AG10803 (cell line): ENCODE data around the gene SIMC1.
"Not testable (repeated sequence)": the region's sequence is repeated elsewhere in the genome, so short reads cannot be mapped to it uniquely, and the experiment has no call there.

Source experiments
- DNase-seq: peaks from one replicate; pipeline ENCODE4 v3.0.0; 2010; ENCODE audit warnings: low read depth
- H3K4me3 ChIP-seq: 2 replicates; pipeline ENCODE4 v1.5.1; 2011; ENCODE audit warnings: mild to moderate bottlenecking, low read length, control low read depth
- CTCF ChIP-seq: conservative IDR thresholded peaks from 2 replicates; pipeline ENCODE4 v1.5.1; 2011; ENCODE audit warnings: mild to moderate bottlenecking, low read length, control low read depth, inconsistent platforms

The SIMC1 gene

GRCh38 chr5:176237971-176238644 is at the start of gene SIMC1:
SIMC1 (plus strand) TSS chr5:176238424; CDS start chr5:176238509, 85 bp downstream.
- not testable (repeated sequence) for DNase-seq
- H3K4me3 ChIP-seq = peak within 1 kb of the TSS; percentile 46

GRCh38 chr5:176188506-176189193 is 49.6 kb upstream of the SIMC1 start:
- TF ChIP-seq CTCF = no peak
- H3K4me3 ChIP-seq = no peak overlapping the region
- DNase-seq = no peak

GRCh38 chr5:176189857-176190256 is 48.4 kb upstream of the SIMC1 start:
- no peak for TF ChIP-seq CTCF
- DNase-seq = no peak
- H3K4me3 ChIP-seq = no peak overlapping the region

GRCh38 chr5:176190886-176191755 is 47.1 kb upstream of the SIMC1 start:
- TF ChIP-seq CTCF = no peak
- H3K4me3 ChIP-seq = no peak overlapping the region
- no peak for DNase-seq

- DNase-seq = no peak
- no peak overlapping the region for H3K4me3 ChIP-seq
- no peak for TF ChIP-seq CTCF
These were observed 46.0 kb upstream of the SIMC1 start for GRCh38 chr5:176192094-176192721.

GRCh38 chr5:176192722-176193117 is 45.5 kb upstream of the SIMC1 start:
- DNase-seq, H3K4me3 ChIP-seq: not testable (repeated sequence)

- H3K4me3 ChIP-seq, DNase-seq: not testable (repeated sequence)
These were observed 44.6 kb upstream of the SIMC1 start for GRCh38 chr5:176193636-176194035.

GRCh38 chr5:176194238-176195083 is 43.8 kb upstream of the SIMC1 start:
- DNase-seq = not testable (repeated sequence)
- peak overlapping the region; percentile 44 for H3K4me3 ChIP-seq

GRCh38 chr5:176195084-176195413 is 43.2 kb upstream of the SIMC1 start:
- not testable (repeated sequence) for H3K4me3 ChIP-seq, DNase-seq

- not testable (repeated sequence) for H3K4me3 ChIP-seq, DNase-seq
These were observed 42.6 kb upstream of the SIMC1 start for GRCh38 chr5:176195487-176196207.

- not testable (repeated sequence) for H3K4me3 ChIP-seq, DNase-seq
These were observed 41.4 kb upstream of the SIMC1 start for GRCh38 chr5:176196781-176197180.

- not testable (repeated sequence) for H3K4me3 ChIP-seq, DNase-seq
These were observed 40.9 kb upstream of the SIMC1 start for GRCh38 chr5:176197234-176197858.
